Endodermal cell (in vitro differentiated cells): Measurements from ENCODE around the gene NATD1. TPM values are rescaled to one million over a fixed set of nuclear protein-coding genes. Genes with fewer than 3 reads are reported as not detected.

Source experiments
- DNase-seq: peaks from one replicate; pipeline ENCODE4 v3.0.0-alpha.2; 2017
- H3K27ac ChIP-seq: 2 replicates; pipeline ENCODE4 v1.5.1; 2013; ENCODE audit warnings: mild to moderate bottlenecking, low read depth, low read length, moderate library complexity
- H3K27me3 ChIP-seq: 2 replicates; pipeline ENCODE4 v1.6.1; 2013; ENCODE audit warnings: mild to moderate bottlenecking, low read length, moderate library complexity; ENCODE audit not compliant: insufficient read depth, control insufficient read depth, poor library complexity, severe bottlenecking
- H3K36me3 ChIP-seq: 2 replicates; pipeline ENCODE4 v1.7.0; 2013; ENCODE audit warnings: mild to moderate bottlenecking, low read length, moderate library complexity; ENCODE audit not compliant: control insufficient read depth, insufficient read depth
- H3K4me1 ChIP-seq: one replicate; pipeline ENCODE4 v1.7.0; 2013; ENCODE audit warnings: low read length; ENCODE audit not compliant: control insufficient read depth, insufficient read depth
- H3K4me3 ChIP-seq: 2 replicates; pipeline ENCODE4 v1.5.1; 2013; ENCODE audit warnings: mild to moderate bottlenecking, low read length, moderate library complexity
- H3K9ac ChIP-seq: 2 replicates; pipeline ENCODE4 v1.6.1; 2013; ENCODE audit warnings: mild to moderate bottlenecking, low read length, moderate library complexity; ENCODE audit not compliant: poor library complexity, severe bottlenecking; ENCODE audit errors: extremely low read depth
- H3K9me3 ChIP-seq: 2 replicates; pipeline ENCODE4 v1.6.1; 2013; ENCODE audit warnings: mild to moderate bottlenecking, low read length, moderate library complexity; ENCODE audit not compliant: control insufficient read depth
- H3K27ac Mint-ChIP-seq: 2 replicates; pipeline ENCODE4 v1.8.0; 2020; ENCODE audit warnings: mixed read lengths
- H3K27me3 Mint-ChIP-seq: 2 replicates; pipeline ENCODE4 v1.8.0; 2021; ENCODE audit warnings: mild to moderate bottlenecking, mixed read lengths; ENCODE audit not compliant: insufficient read depth
- H3K36me3 Mint-ChIP-seq: 2 replicates; pipeline ENCODE4 v1.8.0; 2020; ENCODE audit warnings: low read depth, mixed read lengths
- H3K4me1 Mint-ChIP-seq: 2 replicates; pipeline ENCODE4 v1.8.0; 2020; ENCODE audit warnings: mixed read lengths
- H3K4me3 Mint-ChIP-seq: 2 replicates; pipeline ENCODE4 v1.8.0; 2020; ENCODE audit warnings: mild to moderate bottlenecking, moderate library complexity, mixed read lengths
- H3K9me3 Mint-ChIP-seq: 2 replicates; pipeline ENCODE4 v1.8.0; 2020; ENCODE audit warnings: mild to moderate bottlenecking, mixed read lengths
- WGBS, 2 experiments: methylation state at CpG; one replicate each; pipeline versions ENCODE4 v1.1.5 to v1.1.7; 2013; ENCODE audit warnings: missing lambda C conversion rate in 2 of 2, mixed read lengths in 1 of 2; ENCODE audit not compliant: insufficient coverage in 1 of 2, insufficient read length in 1 of 2; 5-methylcytosine and 5-hydroxymethylcytosine counted together
- total RNA-seq, 2 donors: library from RNA; stranded (reverse); fragmentation: NEBNext Ultra II Directional in 1 of 2; extraction: Animal tissue kit (Norgen Biotek cat#: 25700) in 1 of 2; gene quantifications; 2 replicates in 1 of 2; 3 replicates in 1 of 2; pipeline ENCODE4 v1.2.1, GENCODE V29; 2021
- TF ChIP-seq, protein P1 (sequence below): fragments of 200-600 bp; sonication (generic); conservative IDR thresholded peaks from 2 replicates; pipeline ENCODE4 v1.5.0; 2021; ENCODE audit warnings: antibody characterized with exemption, mild to moderate bottlenecking

The NATD1 gene
- total RNA-seq, 2 donors from 2014 or later = 12.2 to 17.2 TPM

DNA sequence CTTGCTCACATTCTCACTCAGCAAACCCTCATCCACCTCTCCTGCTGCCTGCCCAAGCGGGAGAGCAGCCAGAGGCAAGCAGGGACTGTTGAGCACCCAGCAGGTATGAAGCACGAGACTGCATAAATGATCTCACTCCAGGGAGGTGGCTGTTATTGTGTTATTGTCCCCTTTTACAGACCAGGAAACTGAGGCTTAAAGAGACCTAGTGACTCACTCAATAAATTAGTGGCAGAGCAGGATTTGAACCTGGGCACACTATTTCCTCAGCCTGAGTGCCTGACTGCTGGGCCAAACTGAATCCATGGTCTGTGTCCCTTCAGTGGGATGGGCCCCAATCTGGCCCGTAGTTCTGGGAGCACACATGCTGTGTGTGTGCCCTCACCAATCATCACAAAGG, 19.0 kb upstream of the NATD1 start:
- Mint-ChIP-seq H3K27ac (no peak overlapping the region), H3K4me1 (peaks cover 8% of the 10 kb centered on the region), H3K27me3 (peaks cover 29% of the 10 kb centered on the region), H3K9me3 (no peaks in the 10 kb centered on the region), H3K36me3 (no peaks in the 10 kb centered on the region), H3K4me3 (no peak overlapping the region)
- Histone ChIP-seq H3K9ac (no peak overlapping the region), H3K27ac (no peak overlapping the region), H3K9me3 (no peaks in the 10 kb centered on the region), H3K4me3 (no peak overlapping the region), H3K36me3 (no peaks in the 10 kb centered on the region), H3K4me1 (peaks cover 7% of the 10 kb centered on the region), H3K27me3 (peaks cover 13% of the 10 kb centered on the region)
- no peak for DNase-seq
- 89 to 93% methylated on average over 3 of the region's 3 CpGs for WGBS, 2 experiments
- TF ChIP-seq, protein P1, sequence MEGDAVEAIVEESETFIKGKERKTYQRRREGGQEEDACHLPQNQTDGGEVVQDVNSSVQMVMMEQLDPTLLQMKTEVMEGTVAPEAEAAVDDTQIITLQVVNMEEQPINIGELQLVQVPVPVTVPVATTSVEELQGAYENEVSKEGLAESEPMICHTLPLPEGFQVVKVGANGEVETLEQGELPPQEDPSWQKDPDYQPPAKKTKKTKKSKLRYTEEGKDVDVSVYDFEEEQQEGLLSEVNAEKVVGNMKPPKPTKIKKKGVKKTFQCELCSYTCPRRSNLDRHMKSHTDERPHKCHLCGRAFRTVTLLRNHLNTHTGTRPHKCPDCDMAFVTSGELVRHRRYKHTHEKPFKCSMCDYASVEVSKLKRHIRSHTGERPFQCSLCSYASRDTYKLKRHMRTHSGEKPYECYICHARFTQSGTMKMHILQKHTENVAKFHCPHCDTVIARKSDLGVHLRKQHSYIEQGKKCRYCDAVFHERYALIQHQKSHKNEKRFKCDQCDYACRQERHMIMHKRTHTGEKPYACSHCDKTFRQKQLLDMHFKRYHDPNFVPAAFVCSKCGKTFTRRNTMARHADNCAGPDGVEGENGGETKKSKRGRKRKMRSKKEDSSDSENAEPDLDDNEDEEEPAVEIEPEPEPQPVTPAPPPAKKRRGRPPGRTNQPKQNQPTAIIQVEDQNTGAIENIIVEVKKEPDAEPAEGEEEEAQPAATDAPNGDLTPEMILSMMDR = no peak

DNA sequence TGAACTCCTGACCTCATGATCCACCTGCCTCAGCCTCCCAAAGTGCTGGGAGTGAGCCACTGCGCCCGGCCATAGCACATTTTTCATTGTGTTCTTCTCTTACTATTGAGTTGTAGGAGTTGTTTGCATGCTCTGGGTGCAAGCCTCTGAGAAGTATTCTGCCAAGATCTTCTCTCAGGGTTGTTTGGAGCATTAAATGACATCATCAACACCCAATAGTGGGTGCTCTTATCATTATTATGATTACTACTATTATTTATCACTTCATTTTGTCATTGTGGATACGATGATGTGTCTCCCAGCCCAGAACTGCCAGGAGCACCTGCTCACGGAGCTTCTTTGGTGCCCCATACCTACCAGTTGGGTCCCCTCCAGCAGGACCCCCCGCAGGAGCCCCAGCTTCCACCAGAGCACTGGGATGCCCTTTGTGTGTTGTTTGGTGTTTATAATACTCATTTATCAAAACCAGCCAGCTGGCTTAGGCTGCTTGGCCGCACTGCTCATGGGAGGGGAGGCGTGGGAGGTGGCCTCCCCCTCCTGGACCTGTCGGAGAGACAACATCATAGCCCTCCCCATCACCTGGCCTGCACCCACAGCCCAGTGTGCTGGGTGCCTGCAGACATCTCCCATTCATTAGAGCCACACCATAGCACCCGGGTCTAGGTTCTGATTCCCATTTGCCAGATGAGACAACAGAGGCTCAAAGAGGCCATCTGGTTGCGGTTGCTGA, 18.4 kb upstream of the NATD1 start:
- Histone ChIP-seq H3K4me1 (peaks cover 7% of the 10 kb centered on the region), H3K27ac (no peak overlapping the region), H3K4me3 (no peak overlapping the region), H3K9me3 (no peaks in the 10 kb centered on the region), H3K36me3 (no peaks in the 10 kb centered on the region), H3K27me3 (peaks cover 7% of the 10 kb centered on the region), H3K9ac (no peak overlapping the region)
- no peaks in the 10 kb centered on the region for H3K9me3 Mint-ChIP-seq
- TF ChIP-seq, protein P1 = no peak
- no peak overlapping the region for H3K27ac Mint-ChIP-seq
- WGBS, 2 experiments = 90 to 94% methylated on average over 5 to 10 of the region's 10 CpGs
- no peak for DNase-seq
- peaks cover 23% of the 10 kb centered on the region for H3K27me3 Mint-ChIP-seq
- H3K4me1 Mint-ChIP-seq = peaks cover 8% of the 10 kb centered on the region
- no peaks in the 10 kb centered on the region for H3K36me3 Mint-ChIP-seq
- H3K4me3 Mint-ChIP-seq = no peak overlapping the region

DNA sequence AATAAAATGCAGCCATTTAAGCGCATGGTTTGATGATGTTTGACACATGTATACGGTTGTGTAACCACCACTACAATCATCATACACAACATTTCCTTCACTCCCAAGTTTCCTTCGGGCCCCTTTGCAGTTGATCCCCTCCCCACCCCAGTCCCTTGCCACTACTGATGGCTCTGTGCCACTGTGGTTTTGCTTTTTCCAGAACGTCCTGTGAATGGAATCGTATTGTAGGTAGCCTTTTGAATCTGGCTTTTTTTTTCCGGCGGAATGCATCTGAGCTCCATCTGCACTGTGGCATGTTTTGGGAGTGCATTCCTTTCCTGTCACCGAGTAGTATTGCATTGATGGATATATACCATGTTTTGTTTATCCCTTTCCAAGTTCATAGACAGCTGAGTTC, 16.2 kb upstream of the NATD1 start:
- H3K4me1 ChIP-seq = no peaks in the 10 kb centered on the region
- H3K9me3 ChIP-seq = no peaks in the 10 kb centered on the region
- DNase-seq = no peak
- no peak overlapping the region for H3K27ac ChIP-seq
- TF ChIP-seq, protein P1 = no peak
- peaks cover 9% of the 10 kb centered on the region for H3K27me3 Mint-ChIP-seq
- no peak overlapping the region for H3K27ac Mint-ChIP-seq
- H3K4me3 Mint-ChIP-seq = no peak overlapping the region
- H3K36me3 Mint-ChIP-seq = no peaks in the 10 kb centered on the region
- 90 to 93% methylated on average over 3 to 8 of the region's 8 CpGs for WGBS, 2 experiments
- H3K4me1 Mint-ChIP-seq = no peaks in the 10 kb centered on the region
- H3K27me3 ChIP-seq = no peaks in the 10 kb centered on the region
- no peaks in the 10 kb centered on the region for H3K9me3 Mint-ChIP-seq
- H3K4me3 ChIP-seq = no peak overlapping the region
- no peak overlapping the region for H3K9ac ChIP-seq
- H3K36me3 ChIP-seq = no peaks in the 10 kb centered on the region
